Astrocyte (in vitro differentiated cells and primary cell): ENCODE data around the gene CGB1. TPM values are rescaled to one million over a fixed set of nuclear protein-coding genes. Genes with fewer than 3 reads are reported as not detected.

Source experiments
- DNase-seq: peaks from one replicate; pipeline ENCODE4 v3.0.0-alpha.2; 2010; ENCODE audit warnings: low read depth
- FAIRE-seq: peaks from 2 replicates; lab custom pipeline; 2011; peaks lifted over from hg19 to GRCh38; lab: Jason Lieb, UNC
- H2AFZ ChIP-seq: 2 replicates; pipeline ENCODE4 v1.6.0; 2012; ENCODE audit warnings: low read depth, low read length, inconsistent platforms
- H3K27ac ChIP-seq: 2 replicates; pipeline ENCODE4 v1.5.1; 2011; ENCODE audit warnings: low read depth, low read length, inconsistent platforms
- H3K27me3 ChIP-seq: 2 replicates; pipeline ENCODE4 v1.6.0; 2011; ENCODE audit warnings: low read length, inconsistent platforms; ENCODE audit not compliant: insufficient read depth
- H3K36me3 ChIP-seq: 2 replicates; pipeline ENCODE4 v1.5.1; 2011; ENCODE audit warnings: low read length, inconsistent platforms; ENCODE audit not compliant: insufficient read depth
- H3K4me1 ChIP-seq: 2 replicates; pipeline ENCODE4 v1.5.1; 2011; ENCODE audit warnings: low read length, inconsistent platforms; ENCODE audit not compliant: insufficient read depth
- H3K4me2 ChIP-seq: 2 replicates; pipeline ENCODE4 v1.6.0; 2012; ENCODE audit warnings: low read length, inconsistent platforms
- H3K4me3 ChIP-seq: 2 replicates; pipeline ENCODE4 v1.5.1; 2011; ENCODE audit warnings: low read depth, mild to moderate bottlenecking, low read length, inconsistent platforms; ENCODE audit not compliant: insufficient read depth
- H3K79me2 ChIP-seq: 2 replicates; pipeline ENCODE4 v1.6.0; 2012; ENCODE audit warnings: mild to moderate bottlenecking, low read length, inconsistent platforms; ENCODE audit not compliant: insufficient read depth
- H3K9ac ChIP-seq: 2 replicates; pipeline ENCODE4 v1.6.0; 2012; ENCODE audit warnings: mild to moderate bottlenecking, low read length, inconsistent platforms
- H3K9me3 ChIP-seq: 2 replicates; pipeline ENCODE4 v1.5.1; 2012; ENCODE audit warnings: low read depth, mild to moderate bottlenecking, low read length, inconsistent platforms; ENCODE audit not compliant: insufficient read depth
- H4K20me1 ChIP-seq: 2 replicates; pipeline ENCODE4 v1.6.0; 2012; ENCODE audit warnings: low read length, inconsistent platforms; ENCODE audit not compliant: insufficient read depth
- H3K27ac Mint-ChIP-seq: one replicate; pipeline ENCODE4 v1.8.0; 2021; ENCODE audit warnings: mild to moderate bottlenecking, mixed read lengths; ENCODE audit not compliant: unreplicated experiment
- H3K27me3 Mint-ChIP-seq: one replicate; pipeline ENCODE4 v1.8.0; 2021; ENCODE audit warnings: low read depth, mixed read lengths; ENCODE audit not compliant: unreplicated experiment
- H3K36me3 Mint-ChIP-seq: one replicate; pipeline ENCODE4 v1.8.0; 2021; ENCODE audit warnings: low read depth, mixed read lengths; ENCODE audit not compliant: unreplicated experiment
- H3K4me1 Mint-ChIP-seq: one replicate; pipeline ENCODE4 v1.8.0; 2021; ENCODE audit warnings: low read depth, mixed read lengths; ENCODE audit not compliant: unreplicated experiment
- H3K4me3 Mint-ChIP-seq: one replicate; pipeline ENCODE4 v1.8.0; 2021; ENCODE audit warnings: mild to moderate bottlenecking, moderate library complexity, mixed read lengths; ENCODE audit not compliant: unreplicated experiment
- H3K9me3 Mint-ChIP-seq: one replicate; pipeline ENCODE4 v1.8.0; 2021; ENCODE audit warnings: mild to moderate bottlenecking, mixed read lengths; ENCODE audit not compliant: unreplicated experiment
- EZH2 ChIP-seq: IDR thresholded peaks from 2 replicates; pipeline ENCODE4 v1.6.1; 2012; ENCODE audit warnings: mild to moderate bottlenecking, low read length, inconsistent platforms; ENCODE audit not compliant: insufficient read depth
- total RNA-seq: library from RNA; stranded (reverse); gene quantifications from 2 replicates; pipeline ENCODE4 v1.2.1, GENCODE V29; 2021
- TF ChIP-seq, protein P1 (sequence below): IDR thresholded peaks from 2 replicates; pipeline ENCODE4 v1.5.1; 2011; ENCODE audit warnings: low read depth, mild to moderate bottlenecking, inconsistent platforms, low read length, moderate library complexity; ENCODE audit not compliant: insufficient read depth

The CGB1 gene
- total RNA-seq, 1 donor from 2014 or later = 2.3 TPM

DNA sequence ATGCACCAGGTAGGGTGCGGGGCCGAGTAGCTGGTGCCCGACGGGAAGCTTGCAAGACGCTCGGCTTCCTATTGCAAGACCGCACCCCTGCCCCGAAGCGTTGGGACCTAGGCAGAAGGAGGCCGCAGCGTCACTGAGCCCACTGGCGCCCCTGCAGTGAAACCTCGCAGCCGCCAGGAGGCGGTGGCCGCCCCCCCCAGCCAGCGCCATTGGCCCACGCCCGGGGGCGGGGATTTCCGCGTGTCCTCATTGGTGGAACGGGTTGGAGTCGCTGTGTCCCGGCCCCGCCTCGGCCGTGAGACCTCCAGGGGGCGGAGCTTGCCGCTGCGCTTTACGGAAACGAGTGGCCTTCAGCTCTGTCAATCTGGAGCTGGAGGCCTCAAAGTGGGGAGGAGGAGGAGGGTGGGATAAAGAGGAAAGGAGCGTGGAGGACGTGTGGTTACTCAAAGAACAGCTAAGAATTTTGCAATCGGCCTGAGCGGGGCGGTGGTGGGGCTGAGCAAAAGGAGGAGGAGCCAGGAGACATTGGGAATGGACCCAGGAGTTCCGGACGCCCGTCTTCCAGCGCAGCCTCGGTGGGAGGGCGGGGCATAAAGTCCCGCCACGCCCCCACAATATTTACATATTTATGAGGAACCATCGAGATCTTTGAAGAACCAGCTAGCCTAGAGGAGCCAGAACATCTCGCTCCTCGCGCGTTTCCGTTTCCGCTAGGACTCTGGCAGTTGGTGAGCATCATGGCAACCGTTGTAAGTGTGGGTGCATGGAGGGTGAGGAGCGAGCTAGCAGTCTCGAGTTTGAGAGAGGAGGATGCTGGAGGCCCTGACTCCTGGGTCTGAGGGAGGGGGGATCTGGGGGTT lies 43.3 kb downstream of the CGB1 start, which contains the start of the genes GYS1 and RUVBL2:
TSS of gene GYS1 (minus strand) at position 135 of the 860 bp plus-strand sequence. CDS start 197 bp downstream, outside the sequence.
TSS of gene RUVBL2 (plus strand) at position 713 of the 860 bp plus-strand sequence. CDS start at position 738, 25 bp downstream.
- Mint-ChIP-seq H3K36me3 (peaks cover 7% of the 10 kb centered on the region), H3K4me1 (peaks cover 31% of the 10 kb centered on the region), H3K27me3 (no peaks in the 10 kb centered on the region), H3K9me3 (peaks cover 2% of the 10 kb centered on the region), H3K4me3 (peak within 1 kb of the TSS; percentile 99), H3K27ac (peak within 1 kb of the TSS; percentile 97)
- Histone ChIP-seq H3K79me2 (peaks cover 74% of the 10 kb centered on the region), H3K36me3 (no peaks in the 10 kb centered on the region), H3K27me3 (no peaks in the 10 kb centered on the region), H3K27ac (peak within 1 kb of the TSS; percentile 83), H3K4me2 (peak within 1 kb of the TSS; percentile 93), H4K20me1 (peaks cover 44% of the 10 kb centered on the region), H3K4me3 (peak within 1 kb of the TSS; percentile 80), H3K9ac (peak within 1 kb of the TSS; percentile 93), H3K9me3 (no peaks in the 10 kb centered on the region), H3K4me1 (peaks cover 23% of the 10 kb centered on the region), H2AFZ (peak within 1 kb of the TSS; percentile 78)
- TF ChIP-seq, protein P1, sequence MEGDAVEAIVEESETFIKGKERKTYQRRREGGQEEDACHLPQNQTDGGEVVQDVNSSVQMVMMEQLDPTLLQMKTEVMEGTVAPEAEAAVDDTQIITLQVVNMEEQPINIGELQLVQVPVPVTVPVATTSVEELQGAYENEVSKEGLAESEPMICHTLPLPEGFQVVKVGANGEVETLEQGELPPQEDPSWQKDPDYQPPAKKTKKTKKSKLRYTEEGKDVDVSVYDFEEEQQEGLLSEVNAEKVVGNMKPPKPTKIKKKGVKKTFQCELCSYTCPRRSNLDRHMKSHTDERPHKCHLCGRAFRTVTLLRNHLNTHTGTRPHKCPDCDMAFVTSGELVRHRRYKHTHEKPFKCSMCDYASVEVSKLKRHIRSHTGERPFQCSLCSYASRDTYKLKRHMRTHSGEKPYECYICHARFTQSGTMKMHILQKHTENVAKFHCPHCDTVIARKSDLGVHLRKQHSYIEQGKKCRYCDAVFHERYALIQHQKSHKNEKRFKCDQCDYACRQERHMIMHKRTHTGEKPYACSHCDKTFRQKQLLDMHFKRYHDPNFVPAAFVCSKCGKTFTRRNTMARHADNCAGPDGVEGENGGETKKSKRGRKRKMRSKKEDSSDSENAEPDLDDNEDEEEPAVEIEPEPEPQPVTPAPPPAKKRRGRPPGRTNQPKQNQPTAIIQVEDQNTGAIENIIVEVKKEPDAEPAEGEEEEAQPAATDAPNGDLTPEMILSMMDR = peak; percentile 63
- TF ChIP-seq EZH2 = no peak
- FAIRE-seq (peak; percentile 56), DNase-seq (peak; percentile 96)

DNA sequence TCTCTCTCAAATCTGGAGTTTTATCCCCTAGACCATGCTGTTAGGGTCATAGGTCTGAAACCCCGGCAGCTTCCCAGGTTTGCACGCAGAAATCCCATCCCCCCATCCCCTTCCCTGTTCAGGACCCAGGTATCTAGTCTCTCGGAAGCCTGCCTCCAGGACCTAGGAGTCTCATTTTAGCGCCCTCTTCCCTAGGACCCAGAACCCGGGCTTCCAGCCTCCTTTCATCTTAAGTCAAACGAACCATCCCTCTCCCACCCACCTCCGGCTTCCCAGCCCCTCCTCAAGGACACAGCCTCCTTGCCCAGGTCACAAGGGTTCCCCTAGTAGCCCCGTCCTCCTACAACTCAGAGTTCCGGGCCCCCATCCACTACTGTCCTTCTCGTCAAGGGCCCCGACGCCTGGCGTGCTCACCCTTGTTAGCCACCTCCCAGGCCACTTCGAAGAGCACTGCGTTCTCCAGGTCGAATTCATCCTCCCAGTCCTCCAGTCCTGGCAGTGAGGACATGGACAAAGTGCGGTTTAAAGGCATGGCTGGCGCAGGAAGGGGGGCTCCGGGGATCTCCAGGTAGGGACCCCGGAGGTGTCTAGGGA lies 44.0 kb downstream of the CGB1 start:
- peak overlapping the region; percentile 72 for H3K27ac ChIP-seq
- H3K9me3 Mint-ChIP-seq = peaks cover 2% of the 10 kb centered on the region
- peaks cover 23% of the 10 kb centered on the region for H3K4me1 ChIP-seq
- peaks cover 25% of the 10 kb centered on the region for H3K4me1 Mint-ChIP-seq
- TF ChIP-seq, protein P1 = no peak
- no peak for TF ChIP-seq EZH2
- H3K27me3 ChIP-seq = no peaks in the 10 kb centered on the region
- peak overlapping the region; percentile 99 for H3K4me3 Mint-ChIP-seq
- H2AFZ ChIP-seq = peak overlapping the region; percentile 63
- H3K27ac Mint-ChIP-seq = peak overlapping the region; percentile 97
- H3K9ac ChIP-seq = peak overlapping the region; percentile 92
- no peak for DNase-seq
- peak overlapping the region; percentile 93 for H3K4me2 ChIP-seq
- peaks cover 68% of the 10 kb centered on the region for H3K79me2 ChIP-seq
- H4K20me1 ChIP-seq = peaks cover 38% of the 10 kb centered on the region
- peaks cover 6% of the 10 kb centered on the region for H3K36me3 Mint-ChIP-seq
- no peak for FAIRE-seq
- peaks cover 3% of the 10 kb centered on the region for H3K36me3 ChIP-seq
- H3K9me3 ChIP-seq = no peaks in the 10 kb centered on the region
- peak overlapping the region; percentile 80 for H3K4me3 ChIP-seq
- no peaks in the 10 kb centered on the region for H3K27me3 Mint-ChIP-seq
